ENCODE data around the gene TMIGD2.

The TMIGD2 gene

DNA sequence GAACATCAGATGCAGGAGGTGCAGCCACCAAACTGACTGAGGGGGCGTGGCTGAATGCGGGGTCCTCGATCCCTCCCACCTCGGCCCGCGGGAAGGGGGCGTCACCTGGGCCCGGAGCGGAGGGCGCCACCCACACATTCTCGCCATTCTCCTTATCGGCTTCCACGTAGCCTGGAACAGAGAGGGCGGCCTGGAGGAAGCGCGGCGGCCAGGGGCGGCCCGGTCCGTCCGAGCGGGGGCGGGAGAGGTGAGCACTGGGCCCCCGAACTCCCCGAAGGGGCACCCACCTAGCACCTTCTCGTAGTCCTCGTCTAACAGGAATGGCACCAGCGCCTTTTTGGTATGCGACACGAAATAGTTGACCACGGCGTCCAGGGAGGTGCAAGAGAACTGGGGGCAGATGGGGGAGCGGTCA is 24.7 kb upstream of the TMIGD2 start:
- DNase-seq (ENCODE audit: low read depth in 2 of 2) = no peak

DNA sequence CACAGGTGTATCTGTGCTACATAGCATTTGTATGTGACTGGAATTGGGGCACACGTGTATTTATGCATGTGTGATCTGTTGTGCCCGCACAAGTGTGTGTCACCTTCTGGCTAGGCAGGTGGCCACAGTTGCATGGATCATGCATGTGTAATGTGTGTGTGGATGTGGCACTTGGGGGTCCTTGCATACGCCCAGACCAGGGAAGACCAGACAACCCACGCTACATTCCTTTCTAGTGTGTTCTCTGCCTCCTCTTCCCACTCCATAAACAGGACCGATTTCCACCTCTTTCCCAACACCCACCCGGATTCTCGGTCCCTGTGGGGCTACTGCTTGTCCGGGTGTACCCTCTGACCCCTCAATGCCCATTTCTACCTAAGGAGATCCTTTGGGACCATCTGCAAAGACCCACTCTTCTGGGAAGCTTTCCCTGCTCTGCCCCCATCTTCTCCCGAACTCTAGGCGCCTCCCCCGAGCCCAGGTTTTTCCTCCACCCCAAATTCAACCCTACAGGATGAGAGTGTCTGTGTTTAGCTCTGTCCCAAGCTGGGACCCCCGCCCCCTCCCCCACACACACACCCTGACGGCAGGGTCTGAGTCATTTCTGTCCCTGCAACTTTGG is 24.1 kb upstream of the TMIGD2 start:
- DNase-seq (ENCODE audit: low read depth in 2 of 2) = no peak

DNA sequence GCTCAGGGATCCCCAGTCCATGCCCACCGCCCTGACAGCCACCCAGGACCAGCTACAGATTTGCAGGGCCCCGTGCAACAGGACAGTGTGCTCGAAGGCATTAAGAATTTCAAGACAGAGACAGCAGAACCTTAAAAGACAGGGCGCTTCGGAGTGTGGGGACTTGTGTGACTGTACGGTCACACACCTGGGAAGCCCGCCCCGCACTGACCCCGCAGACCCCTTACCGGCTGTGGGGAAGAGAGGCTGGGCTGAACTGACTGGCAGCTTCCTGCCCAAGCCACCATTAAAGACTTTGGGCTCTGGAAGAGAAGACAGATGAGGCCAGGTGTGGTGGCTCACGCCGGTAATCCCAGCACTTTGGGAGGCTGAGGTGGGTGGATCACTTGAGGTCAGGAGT is 22.0 kb upstream of the TMIGD2 start:
- DNase-seq (ENCODE audit: low read depth in 2 of 2) = no peak

DNA sequence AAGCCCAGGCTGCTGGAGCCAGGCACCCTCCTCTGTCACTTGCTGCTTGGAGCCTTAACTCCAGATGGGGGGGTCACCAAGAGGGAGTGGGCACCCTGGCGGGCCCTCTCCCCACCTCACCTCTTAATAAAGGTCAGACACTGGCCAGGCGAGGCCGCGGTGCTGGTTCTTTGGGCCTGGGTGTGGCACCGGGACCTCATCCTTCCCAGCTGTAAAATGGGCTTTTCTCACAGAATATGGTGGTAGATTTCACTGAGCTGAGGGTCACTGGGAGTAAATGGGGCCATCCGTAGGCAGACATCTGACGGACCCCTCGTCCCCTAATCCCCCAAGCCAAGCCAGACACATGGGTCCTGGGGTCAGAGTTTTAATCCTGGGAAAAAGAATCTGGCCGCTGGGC is 21.5 kb upstream of the TMIGD2 start:
- no peak for DNase-seq (ENCODE audit: low read depth in 2 of 2)

DNA sequence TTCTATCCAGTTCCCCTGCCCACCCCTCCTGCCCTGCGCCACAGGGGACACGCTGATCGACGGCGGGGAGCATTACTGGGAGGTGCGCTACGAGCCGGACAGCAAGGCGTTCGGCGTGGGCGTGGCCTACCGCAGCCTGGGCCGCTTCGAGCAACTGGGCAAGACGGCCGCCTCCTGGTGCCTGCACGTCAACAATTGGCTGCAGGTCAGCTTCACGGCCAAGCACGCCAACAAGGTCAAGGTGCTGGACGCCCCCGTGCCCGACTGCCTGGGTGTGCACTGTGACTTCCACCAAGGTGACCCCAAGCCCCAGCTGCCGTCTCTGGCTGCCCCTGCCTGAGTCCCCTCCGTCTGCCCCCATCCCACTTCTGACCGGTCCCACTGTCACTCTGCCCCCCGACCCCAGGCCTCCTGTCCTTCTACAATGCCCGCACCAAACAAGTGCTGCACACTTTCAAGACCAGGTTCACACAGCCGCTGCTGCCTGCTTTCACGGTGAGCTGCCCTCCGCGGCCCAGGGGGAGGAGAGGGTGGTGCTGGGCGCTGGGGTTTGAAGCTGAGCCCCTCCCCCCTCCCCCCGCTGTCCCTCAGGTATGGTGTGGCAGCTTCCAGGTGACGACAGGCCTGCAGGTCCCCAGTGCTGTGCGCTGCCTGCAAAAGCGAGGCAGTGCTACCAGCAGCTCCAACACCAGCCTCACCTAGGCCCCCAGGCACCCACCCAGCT is 20.9 kb upstream of the TMIGD2 start:
- no peak for DNase-seq (ENCODE audit: low read depth in 2 of 2)

DNA sequence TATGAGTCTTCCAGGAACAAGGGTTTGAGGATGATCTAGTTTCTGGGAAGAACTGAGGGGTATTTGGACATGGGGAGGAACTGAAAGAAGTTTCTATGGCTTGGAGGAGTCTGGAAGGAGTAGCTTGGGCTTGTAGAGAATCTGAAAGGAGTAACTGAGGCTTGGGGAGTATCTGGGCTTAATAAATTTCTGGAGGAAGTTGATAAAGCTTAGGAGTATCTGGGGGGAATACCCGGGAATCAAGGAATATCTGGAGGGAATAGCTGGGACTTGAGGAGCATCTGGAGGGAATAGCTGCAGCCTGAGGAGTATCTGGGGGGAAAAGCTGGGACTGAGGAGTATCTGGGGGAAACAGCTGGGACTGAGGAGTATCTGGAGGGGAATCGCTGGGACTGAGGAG is 18.2 kb upstream of the TMIGD2 start:
- DNase-seq (ENCODE audit: low read depth in 2 of 2) = no peak

DNA sequence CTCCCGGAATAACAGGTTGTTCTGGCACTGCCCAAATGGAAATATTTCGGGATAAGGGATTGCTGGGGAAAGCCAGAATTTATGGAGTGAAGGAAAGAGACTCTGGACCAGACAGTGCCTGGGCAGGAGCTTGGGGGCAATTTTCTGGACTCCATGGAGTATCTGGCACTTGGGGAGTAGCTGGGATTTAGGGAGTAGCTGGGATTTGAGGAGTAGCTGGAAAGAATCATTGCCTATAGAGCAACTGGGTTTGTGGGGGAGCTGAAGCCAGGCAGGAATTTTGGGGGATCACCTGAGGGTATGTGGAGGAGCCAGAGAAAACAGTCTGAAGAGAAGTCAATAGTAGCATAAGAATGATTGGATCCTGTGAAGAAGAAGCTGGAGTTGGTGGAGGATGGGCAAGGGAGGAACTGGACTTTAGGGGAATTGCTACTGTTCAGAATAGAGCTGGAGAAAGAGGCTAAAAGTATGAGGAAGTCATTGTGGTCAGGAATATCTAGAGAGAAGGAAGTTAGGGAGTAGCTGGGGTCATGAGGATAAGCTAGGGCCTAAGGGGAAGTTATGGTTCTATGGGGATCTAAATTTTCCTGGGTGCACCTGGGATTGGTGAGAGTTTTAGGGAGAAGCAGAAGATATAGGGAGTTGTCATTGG is 17.0 kb upstream of the TMIGD2 start:
- no peak for DNase-seq (ENCODE audit: low read depth in 2 of 2)

DNA sequence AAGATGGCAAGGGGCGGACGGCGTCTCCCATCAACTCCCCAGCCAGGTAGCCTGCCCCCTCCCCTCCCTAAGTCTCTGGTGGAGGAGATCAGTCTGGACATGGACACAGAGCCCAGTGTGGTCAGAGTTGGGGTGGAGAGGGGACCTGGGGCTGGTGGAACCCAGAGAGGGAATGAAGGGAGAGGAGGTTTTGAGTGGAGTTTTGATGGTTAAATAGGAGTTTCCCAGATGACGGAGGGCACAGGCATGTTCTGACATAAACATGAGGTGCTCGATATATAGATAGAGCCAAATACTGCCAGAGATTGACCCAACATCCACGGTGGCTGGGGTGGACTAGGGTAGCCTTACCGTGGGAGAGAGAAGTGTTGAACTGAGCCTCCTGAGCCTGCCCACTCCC is 16.3 kb upstream of the TMIGD2 start:
- no peak for DNase-seq (ENCODE audit: low read depth in 2 of 2)

DNA sequence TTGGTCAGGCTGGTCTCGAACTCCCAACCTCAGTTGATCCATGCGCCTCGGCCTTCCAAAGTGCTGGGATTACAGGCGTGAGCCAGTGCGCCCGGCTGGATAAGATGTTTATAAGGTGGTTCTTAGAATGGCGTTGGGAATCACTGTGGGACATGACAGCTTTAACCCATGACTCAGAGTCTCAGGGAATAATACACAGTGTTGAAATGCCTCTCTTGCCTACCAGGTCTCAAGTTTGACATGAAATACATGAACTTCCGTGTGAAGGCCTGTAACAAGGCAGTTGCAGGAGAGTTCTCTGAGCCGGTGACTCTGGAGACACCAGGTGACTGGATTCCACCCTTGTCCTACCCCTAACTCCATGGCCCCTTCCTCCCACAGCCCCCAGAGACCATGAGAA is 14.8 kb upstream of the TMIGD2 start:
- DNase-seq (ENCODE audit: low read depth in 2 of 2) = no peak

DNA sequence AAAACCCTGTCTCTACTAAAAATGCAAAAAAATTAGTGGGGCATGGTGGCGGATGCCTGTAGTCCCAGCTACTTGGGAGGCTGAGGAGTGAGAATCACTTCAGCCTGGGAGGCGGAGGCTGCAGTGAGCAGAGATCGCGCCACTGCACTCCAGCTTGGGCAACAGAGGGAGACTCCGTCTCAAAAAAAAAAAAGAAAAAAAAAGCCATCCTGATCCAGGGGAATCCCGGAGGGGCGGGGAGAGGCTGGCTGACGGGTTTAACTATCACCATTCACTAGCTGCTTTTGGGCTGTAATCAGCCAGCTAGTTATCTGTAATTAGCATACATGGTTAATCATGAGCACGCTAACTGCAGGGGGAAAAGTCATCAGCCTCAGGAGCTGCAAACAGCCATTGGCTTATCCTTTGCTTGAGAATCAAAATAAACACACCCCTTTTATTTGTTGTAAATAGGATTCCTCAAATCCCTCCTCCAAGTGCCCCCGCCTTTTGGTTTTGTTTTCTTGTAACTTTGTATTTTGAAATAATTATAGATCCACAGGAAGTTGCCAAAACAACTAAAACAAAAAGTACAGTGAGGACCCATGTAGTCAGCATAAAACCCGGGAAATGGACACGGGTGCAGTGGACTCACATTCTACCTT is 11.8 kb upstream of the TMIGD2 start:
- DNase-seq (ENCODE audit: low read depth in 2 of 2) = no peak

DNA sequence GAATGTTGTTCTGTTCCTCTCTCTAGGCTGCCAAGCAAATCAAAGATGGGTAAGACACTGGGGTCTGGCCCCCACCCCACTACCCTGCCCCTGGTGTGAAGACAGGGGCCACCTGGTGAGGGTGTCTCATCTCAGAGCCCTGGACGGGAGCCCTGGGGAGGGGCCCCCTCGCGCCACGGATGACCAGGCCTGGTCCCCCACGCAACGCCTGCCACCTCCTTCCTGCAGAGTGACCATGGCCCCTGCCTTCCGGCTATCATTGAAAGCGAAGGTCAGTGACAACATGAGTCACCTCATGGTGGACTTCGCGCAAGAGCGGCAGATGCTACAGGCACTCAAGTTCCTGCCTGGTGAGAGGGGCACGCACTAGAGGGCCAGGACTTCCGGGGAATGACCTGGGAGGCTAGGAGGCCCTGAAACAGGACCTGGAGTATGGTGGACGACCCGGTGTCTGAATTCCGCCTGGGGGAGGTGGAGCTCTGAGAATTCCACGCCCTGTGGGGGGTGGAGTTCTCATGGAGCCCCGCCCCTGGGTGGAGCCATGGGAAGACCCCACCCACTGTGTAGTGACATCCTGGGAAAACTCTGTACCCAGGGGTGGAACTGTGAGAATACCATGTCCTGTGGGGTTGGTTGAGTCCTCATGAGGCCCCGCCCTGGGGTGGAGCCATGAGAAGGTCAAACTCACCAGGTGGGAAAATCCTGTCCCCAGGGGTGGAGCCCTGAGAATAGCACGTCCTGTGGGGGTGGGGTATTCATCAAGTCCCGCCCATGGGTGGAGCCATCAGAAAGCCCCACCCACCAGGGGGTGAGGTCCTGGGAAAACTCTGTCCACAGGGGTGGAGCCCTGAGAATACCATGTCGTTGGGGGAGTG is 8.3 kb upstream of the TMIGD2 start:
- DNase-seq (ENCODE audit: low read depth in 2 of 2) = no peak

DNA sequence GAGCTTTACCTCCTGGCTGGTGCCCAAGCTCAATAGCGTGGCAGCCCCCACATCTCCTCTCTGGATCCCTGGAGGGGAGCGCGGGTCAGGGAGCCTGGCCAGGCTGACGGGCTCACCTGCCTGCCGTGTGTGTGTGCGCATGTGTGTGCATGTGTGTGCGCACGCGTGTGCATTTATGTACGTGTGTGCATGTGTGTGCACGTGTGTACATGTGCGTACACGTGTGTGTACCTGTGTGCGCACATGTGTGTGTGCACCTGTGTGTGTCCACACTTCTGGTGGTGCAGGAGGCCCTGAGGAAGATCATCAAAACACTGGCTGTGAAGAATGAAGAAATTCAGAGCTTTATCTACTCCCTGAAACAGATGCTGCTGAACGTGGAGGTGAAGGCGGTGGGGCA is 3.5 kb upstream of the TMIGD2 start:
- DNase-seq (ENCODE audit: low read depth in 2 of 2) = no peak

DNA sequence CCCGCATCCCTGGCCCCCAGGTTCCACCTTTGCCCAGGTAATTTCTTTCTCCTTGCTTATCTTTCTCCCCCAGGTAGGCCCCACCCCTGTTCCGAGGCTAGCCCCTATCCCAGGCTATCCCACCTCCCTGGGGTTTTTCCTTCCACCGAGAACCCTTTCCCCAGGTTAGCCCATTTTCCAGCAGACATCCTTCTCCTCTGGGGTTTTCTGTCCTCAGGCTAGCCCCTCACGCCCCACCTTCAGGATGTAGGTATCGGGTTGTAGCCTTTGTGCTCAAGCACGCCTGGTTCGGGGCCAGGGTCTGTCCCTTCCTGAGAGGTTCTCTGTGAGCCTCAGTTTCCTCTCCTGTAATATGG is 3.0 kb upstream of the TMIGD2 start:
- DNase-seq (ENCODE audit: low read depth in 2 of 2) = no peak

DNA sequence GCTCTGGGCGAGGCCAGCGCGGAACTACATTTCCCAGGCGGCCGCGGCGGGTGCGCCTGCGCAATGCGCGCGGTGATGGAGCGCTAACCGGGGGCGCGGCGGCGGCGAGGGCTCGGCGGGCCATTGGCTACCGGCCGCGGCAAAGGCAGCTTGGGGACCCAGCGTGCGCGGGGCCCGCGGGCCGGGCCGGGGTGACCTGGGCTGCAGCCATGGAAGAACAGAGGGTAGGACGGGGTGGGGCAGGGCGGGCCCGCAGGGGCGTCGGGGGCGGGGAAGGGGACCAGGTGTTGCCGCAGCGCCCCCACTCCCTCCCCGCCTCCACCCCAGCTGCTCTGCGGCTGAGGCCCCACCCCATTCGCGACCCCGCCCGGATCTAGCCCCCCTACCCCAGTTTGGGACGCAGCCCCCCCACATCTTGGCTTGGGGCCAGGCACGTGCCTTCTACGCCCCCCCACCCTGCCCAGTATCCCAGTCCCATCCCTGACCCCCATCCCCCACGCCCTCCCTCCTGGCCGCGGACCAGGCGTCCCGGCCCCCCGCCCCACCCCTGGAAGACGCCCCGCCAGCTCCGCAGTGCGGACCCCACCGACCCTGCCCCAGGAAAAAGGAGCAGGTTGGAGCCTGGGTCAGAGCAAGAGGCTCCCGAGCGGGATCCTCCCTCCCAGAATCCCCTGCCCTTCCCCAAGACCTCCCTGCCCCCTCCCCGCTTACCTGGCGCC is 2.5 kb upstream of the TMIGD2 start, which contains the start of gene FSD1:
Gene FSD1 (plus strand): TSS at position 61 of the 719 bp plus-strand sequence. CDS start 149 bp downstream, at position 210.
- peak; percentile 71 to 72 for DNase-seq (ENCODE audit: low read depth in 2 of 2)

DNA sequence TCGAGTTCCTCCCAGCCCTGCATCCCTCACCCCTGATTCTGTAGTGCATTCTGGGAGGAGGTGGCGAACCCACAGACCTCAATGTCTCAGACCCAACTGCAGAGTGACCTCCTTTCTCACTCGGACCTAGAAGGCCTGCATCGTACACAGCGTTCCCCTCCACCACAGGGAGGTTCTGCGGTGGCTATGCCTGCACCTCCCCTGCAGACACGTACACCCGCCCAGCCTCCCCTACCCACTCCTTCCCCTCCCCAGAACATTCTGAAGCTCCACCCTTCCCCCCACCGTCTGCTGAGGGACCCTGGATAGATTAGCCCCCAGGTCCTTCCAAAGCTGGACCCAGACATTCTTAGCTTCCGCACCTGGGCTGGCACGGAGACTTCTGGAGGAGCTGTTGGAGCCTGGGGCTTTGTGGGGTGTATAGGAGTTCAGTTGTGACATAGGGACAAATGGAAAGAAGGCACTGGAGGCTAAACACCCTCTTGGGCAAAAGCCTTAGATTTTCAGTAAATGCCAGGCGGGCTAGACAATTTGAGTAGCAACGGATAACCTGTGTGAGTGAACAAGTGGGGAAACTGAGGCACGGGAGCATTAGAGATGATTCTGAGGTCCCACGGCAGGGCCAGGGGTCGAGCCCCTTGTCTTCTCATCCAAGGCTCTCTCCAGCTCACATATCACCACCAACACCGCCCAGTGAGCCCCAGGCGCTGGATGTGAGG is 1.8 kb upstream of the TMIGD2 start:
- no peak for DNase-seq (ENCODE audit: low read depth in 2 of 2)

DNA sequence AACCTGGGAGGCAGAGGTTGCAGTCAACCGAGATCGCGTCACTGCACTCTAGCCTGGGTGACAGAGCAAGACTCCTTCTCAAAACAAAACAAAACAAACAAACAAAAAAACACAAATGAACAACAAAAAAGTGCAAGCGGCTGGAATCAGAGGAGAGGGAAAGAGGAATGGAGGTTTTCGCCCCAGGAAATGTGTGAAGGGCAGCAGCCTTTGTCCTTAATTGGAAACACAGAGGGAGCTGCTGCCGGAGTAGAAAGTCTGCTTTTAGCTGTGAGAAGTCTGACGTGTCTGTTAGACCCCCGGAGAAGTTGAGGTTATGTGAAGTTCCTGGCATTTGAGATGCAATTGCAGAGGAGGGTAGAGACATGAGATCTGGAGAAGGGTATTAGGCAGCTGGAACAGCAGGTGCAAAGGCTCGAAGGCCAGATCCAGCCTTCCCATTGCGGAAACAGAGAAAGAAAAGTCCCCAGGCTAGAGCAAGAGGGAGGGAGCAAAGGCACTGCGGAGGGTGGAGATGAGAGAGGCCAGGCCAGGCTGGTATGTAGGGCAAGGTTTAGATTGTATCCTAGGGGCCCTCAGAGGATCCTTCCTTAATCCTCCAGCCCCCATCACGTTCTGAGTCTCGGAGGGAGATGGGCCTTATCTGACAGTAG is 473 bp downstream of the TMIGD2 start:
- DNase-seq (ENCODE audit: low read depth in 2 of 2) = no peak

DNA sequence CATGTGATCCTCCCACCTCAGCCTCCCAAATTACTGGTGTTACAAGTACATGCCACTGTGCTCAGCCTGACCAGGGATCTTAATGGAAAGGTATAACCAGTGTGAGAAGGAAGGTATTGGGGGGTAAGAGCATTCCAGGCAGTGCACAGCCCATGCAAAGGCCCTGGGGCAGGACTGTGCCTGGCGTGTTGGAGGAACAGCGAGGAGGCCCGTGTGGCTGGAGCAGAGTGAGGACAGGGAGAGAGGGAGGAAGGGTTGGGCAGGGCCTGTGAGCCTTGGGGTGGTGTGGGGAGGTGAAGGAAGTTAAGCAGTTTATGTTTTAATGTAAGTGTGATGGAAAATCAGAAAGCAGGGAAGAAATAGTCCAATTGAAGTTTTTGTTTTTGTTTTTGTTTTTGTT is 1.6 kb downstream of the TMIGD2 start:
- no peak for DNase-seq (ENCODE audit: low read depth in 2 of 2)

DNA sequence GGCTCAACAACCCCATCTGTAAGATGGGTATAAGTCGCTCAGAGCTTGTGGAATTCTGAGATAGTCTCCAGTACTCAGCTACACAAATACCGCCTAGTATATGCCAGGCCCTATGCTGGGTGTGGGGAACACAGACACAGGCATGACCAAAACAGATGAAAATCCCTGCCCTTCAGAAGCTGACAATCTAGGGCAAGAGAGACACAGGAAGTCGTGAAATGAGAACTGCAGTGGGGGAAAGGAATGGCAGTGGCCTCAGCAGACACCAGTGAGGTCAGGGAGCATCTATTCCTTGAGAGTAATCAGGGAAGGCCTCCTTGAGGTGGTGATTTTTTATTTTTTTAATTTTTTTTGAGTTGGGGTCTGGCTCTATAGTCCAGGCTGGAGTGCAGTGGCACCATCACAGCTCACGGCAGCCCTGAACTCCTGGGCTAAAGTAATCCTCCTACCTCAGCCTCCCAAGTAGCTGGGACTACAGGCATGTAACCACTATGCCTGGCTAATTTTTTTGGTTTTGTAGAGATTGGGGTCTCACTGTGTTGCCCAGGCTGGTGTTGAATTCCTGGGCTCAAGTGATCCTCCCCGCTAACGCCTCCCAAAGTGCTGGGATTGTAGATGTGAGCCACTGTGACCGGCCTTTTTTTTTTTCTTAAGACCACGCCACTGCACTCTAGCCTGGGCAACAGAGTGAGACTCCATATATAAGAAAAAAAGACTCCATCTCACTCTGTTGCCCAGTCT is 3.2 kb downstream of the TMIGD2 start:
- no peak for DNase-seq (ENCODE audit: low read depth in 2 of 2)
